NT2/D1 (cell line): ENCODE measurements around the gene CNTNAP3.
"Not testable (repeated sequence)": the region's sequence is repeated elsewhere in the genome, so short reads cannot be mapped to it uniquely, and the experiment has no call there.

Experiments used
- SUZ12 ChIP-seq: IDR thresholded peaks from 2 replicates; pipeline ENCODE4 v1.6.1; 2011; ENCODE audit not compliant: insufficient read length, insufficient read depth; ENCODE audit errors: extremely low read depth
- YY1 ChIP-seq: IDR thresholded peaks from 2 replicates; pipeline ENCODE4 v1.6.1; 2011; ENCODE audit not compliant: insufficient read length, insufficient read depth

GRCh38 chr9:39206643-39207042 is 81.3 kb downstream of the CNTNAP3 start:
- TF ChIP-seq SUZ12, YY1: not testable (repeated sequence)
